Neural cell (in vitro differentiated cells): ENCODE results near the gene F5. TPM values are rescaled to one million over a fixed set of nuclear protein-coding genes. Genes with fewer than 3 reads are reported as not detected.

ENCODE experiments used
- H2AFZ ChIP-seq: fragments of 200-600, 300-800 bp; sonication (generic), shearing (Covaris generic); 2 replicates; pipeline ENCODE4 v1.6.0; 2014; ENCODE audit warnings: low read depth, mild to moderate bottlenecking, antibody characterized with exemption, low read length, moderate library complexity
- H3F3A ChIP-seq: fragments of 200-600 bp; shearing (Covaris generic); 2 replicates; pipeline ENCODE4 v1.6.1; 2016; ENCODE audit warnings: mild to moderate bottlenecking, moderate library complexity, mixed read lengths, antibody characterized with exemption, low read length; ENCODE audit not compliant: insufficient read depth, poor library complexity, severe bottlenecking
- H3K27ac ChIP-seq: fragments of 200-600, 300-800 bp; sonication (generic), shearing (Covaris generic); 2 replicates; pipeline ENCODE4 v1.5.1; 2014; ENCODE audit warnings: mild to moderate bottlenecking, low read length, moderate library complexity
- H3K27me3 ChIP-seq: fragments of 300-800, 200-600 bp; sonication (generic), shearing (Covaris generic); 2 replicates; pipeline ENCODE4 v1.6.0; 2014; ENCODE audit warnings: mild to moderate bottlenecking, low read depth, low read length, moderate library complexity; ENCODE audit not compliant: insufficient read depth
- H3K36me3 ChIP-seq: fragments of 300-800, 200-600 bp; sonication (generic), shearing (Covaris generic); 2 replicates; pipeline ENCODE4 v1.5.1; 2014; ENCODE audit warnings: mild to moderate bottlenecking, antibody characterized with exemption, low read length, moderate library complexity; ENCODE audit not compliant: insufficient read depth
- H3K4me2 ChIP-seq: fragments of 300-800, 200-600 bp; sonication (generic), shearing (Covaris generic); 2 replicates; pipeline ENCODE4 v1.6.0; 2014; ENCODE audit warnings: mild to moderate bottlenecking, low read length
- H3K4me3 ChIP-seq: fragments of 300-800, 200-600 bp; sonication (generic), shearing (Covaris generic); 2 replicates; pipeline ENCODE4 v1.5.1; 2014; ENCODE audit warnings: mild to moderate bottlenecking, low read length, moderate library complexity
- H3K79me2 ChIP-seq: fragments of 200-600 bp; shearing (Covaris generic); replicated peaks from 2 replicates; pipeline ENCODE4 v1.6.0; 2014; ENCODE audit warnings: mild to moderate bottlenecking, low read length, moderate library complexity; ENCODE audit not compliant: insufficient read depth
- H3K9ac ChIP-seq: fragments of 300-800, 200-600 bp; sonication (generic), shearing (Covaris generic); 2 replicates; pipeline ENCODE4 v1.6.1; 2016; ENCODE audit warnings: mild to moderate bottlenecking, low read length, mixed read lengths
- H3K9me2 ChIP-seq: fragments of 200-600 bp; shearing (Covaris generic); 2 replicates; pipeline ENCODE4 v1.6.1; 2016; ENCODE audit warnings: mild to moderate bottlenecking, low read length, mixed read lengths; ENCODE audit not compliant: insufficient read depth
- H3K9me3 ChIP-seq: fragments of 200-600, 300-800 bp; sonication (generic), shearing (Covaris generic); 2 replicates; pipeline ENCODE4 v1.6.1; 2016; ENCODE audit warnings: mild to moderate bottlenecking, mixed run types, low read length, moderate library complexity, mixed read lengths
- H4K20me1 ChIP-seq: fragments of 200-600 bp; shearing (Covaris generic); 2 replicates; pipeline ENCODE4 v1.6.1; 2016; ENCODE audit warnings: mild to moderate bottlenecking, mixed run types; ENCODE audit not compliant: insufficient read depth
- CTCF ChIP-seq: fragments of 450-650 bp; IDR thresholded peaks from 2 replicates; pipeline ENCODE4 v1.5.1; 2014; ENCODE audit warnings: antibody characterized with exemption, mild to moderate bottlenecking, moderate library complexity; ENCODE audit not compliant: poor library complexity, severe bottlenecking
- EP300 ChIP-seq: fragments of 450-650 bp; conservative IDR thresholded peaks from 2 replicates; pipeline ENCODE4 v1.6.1; 2014; ENCODE audit warnings: antibody characterized with exemption, mild to moderate bottlenecking, moderate library complexity; ENCODE audit not compliant: poor library complexity, severe bottlenecking
- EZH2 ChIP-seq: fragments of 200-600, 300-800 bp; shearing (Covaris generic), sonication (generic); IDR thresholded peaks from 2 replicates; pipeline ENCODE4 v1.6.1; 2014; ENCODE audit warnings: antibody characterized with exemption, low read length, borderline replicate concordance, mild to moderate bottlenecking; ENCODE audit not compliant: insufficient read depth, poor library complexity, severe bottlenecking
- MXI1 ChIP-seq: fragments of 450-650 bp; conservative IDR thresholded peaks from 2 replicates; pipeline ENCODE4 v1.6.1; 2014; ENCODE audit warnings: antibody characterized with exemption, mild to moderate bottlenecking; ENCODE audit not compliant: poor library complexity, severe bottlenecking
- POLR2AphosphoS5 ChIP-seq: IDR thresholded peaks from 2 replicates; pipeline ENCODE4 v1.6.1; 2012
- RAD21 ChIP-seq: fragments of 450-650 bp; conservative IDR thresholded peaks from 2 replicates; pipeline ENCODE4 v1.6.1; 2014; ENCODE audit warnings: antibody characterized with exemption, mild to moderate bottlenecking, moderate library complexity
- REST ChIP-seq: IDR thresholded peaks from 2 replicates; pipeline ENCODE4 v1.6.1; 2012; ENCODE audit warnings: borderline replicate concordance
- SMC3 ChIP-seq: fragments of 450-650 bp; conservative IDR thresholded peaks from 2 replicates; pipeline ENCODE4 v1.6.1; 2014; ENCODE audit warnings: antibody characterized with exemption, mild to moderate bottlenecking, moderate library complexity; ENCODE audit not compliant: poor library complexity
- TAF1 ChIP-seq: IDR thresholded peaks from 2 replicates; pipeline ENCODE4 v1.6.1; 2012; ENCODE audit warnings: low read depth
- polyA plus RNA-seq: library from polyadenylated mRNA; depleted of rRNA; stranded (reverse); fragments of >200 nt; gene quantifications from 2 replicates; pipeline ENCODE4 v1.2.3, GENCODE V29; 2014

The F5 gene
- polyA plus RNA-seq, 1 donor from 2014 or later = not detected

GRCh38 chr1:169509354-169509753 lies 76.9 kb downstream of the F5 start:
- H3K27me3 ChIP-seq = no peaks in the 10 kb centered on the region
- no peak overlapping the region for H3K27ac ChIP-seq
- H2AFZ ChIP-seq = no peak overlapping the region
- no peak overlapping the region for H3K9ac ChIP-seq
- H3F3A ChIP-seq = no peaks in the 10 kb centered on the region
- H3K4me2 ChIP-seq = no peak overlapping the region
- no peaks in the 10 kb centered on the region for H4K20me1 ChIP-seq
- no peaks in the 10 kb centered on the region for H3K9me2 ChIP-seq
- H3K79me2 ChIP-seq = no peaks in the 10 kb centered on the region
- no peaks in the 10 kb centered on the region for H3K9me3 ChIP-seq
- TF ChIP-seq TAF1 (no peak), POLR2AphosphoS5 (no peak), RAD21 (no peak), REST (no peak), EZH2 (no peak), EP300 (no peak), MXI1 (no peak), SMC3 (no peak), CTCF (no peak)
- H3K36me3 ChIP-seq = no peaks in the 10 kb centered on the region
- H3K4me3 ChIP-seq = no peak overlapping the region

- no peaks in the 10 kb centered on the region for H3K27me3 ChIP-seq
- no peak overlapping the region for H3K27ac ChIP-seq
- no peak overlapping the region for H3K9ac ChIP-seq
- no peak overlapping the region for H2AFZ ChIP-seq
- H3K79me2 ChIP-seq = no peaks in the 10 kb centered on the region
- TF ChIP-seq RAD21 (no peak), POLR2AphosphoS5 (no peak), EP300 (no peak), CTCF (no peak), EZH2 (no peak), SMC3 (no peak), MXI1 (no peak), TAF1 (no peak), REST (no peak)
- no peak overlapping the region for H3K4me3 ChIP-seq
- H3K9me2 ChIP-seq = no peaks in the 10 kb centered on the region
- H3F3A ChIP-seq = no peaks in the 10 kb centered on the region
- H4K20me1 ChIP-seq = no peaks in the 10 kb centered on the region
- no peaks in the 10 kb centered on the region for H3K36me3 ChIP-seq
- H3K4me2 ChIP-seq = no peak overlapping the region
- no peaks in the 10 kb centered on the region for H3K9me3 ChIP-seq
These were observed 77.6 kb downstream of the F5 start for GRCh38 chr1:169508432-169509338.
